KMS-11 (cell line): ENCODE measurements around the gene MICAL2.

ENCODE experiments used
- H2AFZ ChIP-seq: fragments of 200-600 bp; sonication (generic); 2 replicates; pipeline ENCODE4 v1.6.1; 2016; ENCODE audit warnings: antibody characterized with exemption, mixed run types, low read depth
- H3K27ac ChIP-seq: fragments of 200-600 bp; sonication (generic); 2 replicates; pipeline ENCODE4 v1.6.1; 2016; ENCODE audit warnings: mild to moderate bottlenecking, mixed run types
- H3K27me3 ChIP-seq: fragments of 200-600 bp; sonication (generic); 2 replicates; pipeline ENCODE4 v1.6.1; 2017; ENCODE audit warnings: mild to moderate bottlenecking, low read depth, mixed run types, moderate library complexity; ENCODE audit not compliant: insufficient read depth
- H3K36me3 ChIP-seq: fragments of 200-600 bp; sonication (generic); 2 replicates; pipeline ENCODE4 v1.6.1; 2017; ENCODE audit warnings: mild to moderate bottlenecking, mixed run types; ENCODE audit not compliant: insufficient read depth
- H3K4me1 ChIP-seq: fragments of 200-600 bp; sonication (generic); 2 replicates; pipeline ENCODE4 v1.6.1; 2016; ENCODE audit warnings: mild to moderate bottlenecking, low read depth, mixed run types; ENCODE audit not compliant: poor library complexity, severe bottlenecking
- H3K4me2 ChIP-seq: fragments of 200-600 bp; sonication (generic); 2 replicates; pipeline ENCODE4 v1.7.0; 2016; ENCODE audit warnings: mild to moderate bottlenecking, mixed run types
- H3K4me3 ChIP-seq: fragments of 200-600 bp; sonication (generic); IDR thresholded peaks from 2 replicates; pipeline ENCODE4 v1.6.1; 2017; ENCODE audit warnings: low read depth, low read length, mixed read lengths; ENCODE audit not compliant: insufficient read depth
- H3K79me2 ChIP-seq: fragments of 200-600 bp; sonication (generic); 2 replicates; pipeline ENCODE4 v1.6.1; 2016; ENCODE audit warnings: low read depth, mixed run types; ENCODE audit not compliant: insufficient read depth
- H3K9ac ChIP-seq: fragments of 200-600 bp; sonication (generic); 2 replicates; pipeline ENCODE4 v1.6.1; 2016; ENCODE audit warnings: mild to moderate bottlenecking, mixed run types
- H4K20me1 ChIP-seq: fragments of 200-600 bp; sonication (generic); 2 replicates; pipeline ENCODE4 v1.6.1; 2016; ENCODE audit warnings: mild to moderate bottlenecking, mixed run types; ENCODE audit not compliant: insufficient read depth
- CTCF ChIP-seq: fragments of 200-600 bp; sonication (generic); conservative IDR thresholded peaks from 2 replicates; pipeline ENCODE4 v1.6.1; 2017; ENCODE audit warnings: low read depth, mild to moderate bottlenecking, antibody characterized with exemption, low read length, moderate library complexity, mixed read lengths

MICAL2 gene

GRCh38 chr11:12083380-12083779 lies 27.0 kb upstream of the MICAL2 start:
- no peak overlapping the region for H2AFZ ChIP-seq
- H3K27ac ChIP-seq: no peak overlapping the region
- H3K4me3 ChIP-seq: no peak overlapping the region
- H3K79me2 ChIP-seq: no peaks in the 10 kb centered on the region
- H3K27me3 ChIP-seq: no peaks in the 10 kb centered on the region
- no peak for TF ChIP-seq CTCF
- peaks cover 8% of the 10 kb centered on the region for H3K4me1 ChIP-seq
- no peak overlapping the region for H3K9ac ChIP-seq
- H4K20me1 ChIP-seq: no peaks in the 10 kb centered on the region
- H3K36me3 ChIP-seq: no peaks in the 10 kb centered on the region
- no peak overlapping the region for H3K4me2 ChIP-seq

DNA sequence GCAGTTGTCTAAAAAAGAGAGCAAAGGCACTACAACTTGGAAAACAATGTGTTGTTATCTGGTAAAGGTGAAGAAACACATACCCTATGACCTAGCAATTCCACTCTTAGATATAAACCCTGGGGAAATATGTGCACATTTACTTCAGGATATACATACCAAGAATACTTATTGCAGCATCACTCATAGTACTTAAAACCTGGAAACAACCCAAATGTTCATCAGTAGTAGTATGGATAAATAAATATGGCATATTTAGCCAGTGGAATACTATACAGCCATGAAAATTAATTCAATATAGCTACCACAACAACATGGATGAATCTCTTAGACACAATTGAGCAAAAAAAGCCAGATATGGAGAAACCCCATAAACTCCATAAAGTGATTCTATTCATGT lies 26.1 kb upstream of the MICAL2 start:
- Histone ChIP-seq H3K27ac (no peak overlapping the region), H3K4me3 (no peak overlapping the region), H3K4me2 (no peak overlapping the region), H3K27me3 (no peaks in the 10 kb centered on the region), H4K20me1 (no peaks in the 10 kb centered on the region), H3K79me2 (no peaks in the 10 kb centered on the region), H3K36me3 (no peaks in the 10 kb centered on the region), H3K9ac (no peak overlapping the region), H2AFZ (no peak overlapping the region), H3K4me1 (peaks cover 8% of the 10 kb centered on the region)
- TF ChIP-seq CTCF: no peak

GRCh38 chr11:12085371-12086251 lies 24.8 kb upstream of the MICAL2 start:
- H3K79me2 ChIP-seq: no peaks in the 10 kb centered on the region
- H4K20me1 ChIP-seq: no peaks in the 10 kb centered on the region
- H2AFZ ChIP-seq: no peak overlapping the region
- no peak overlapping the region for H3K27ac ChIP-seq
- no peak overlapping the region for H3K4me3 ChIP-seq
- H3K4me1 ChIP-seq: peaks cover 13% of the 10 kb centered on the region
- no peak overlapping the region for H3K9ac ChIP-seq
- TF ChIP-seq CTCF: no peak
- H3K4me2 ChIP-seq: no peak overlapping the region
- H3K36me3 ChIP-seq: no peaks in the 10 kb centered on the region
- no peaks in the 10 kb centered on the region for H3K27me3 ChIP-seq

- Histone ChIP-seq H3K36me3 (no peaks in the 10 kb centered on the region), H3K79me2 (no peaks in the 10 kb centered on the region), H3K27me3 (no peaks in the 10 kb centered on the region), H2AFZ (no peak overlapping the region), H3K4me2 (no peak overlapping the region), H3K9ac (no peak overlapping the region), H3K4me3 (no peak overlapping the region), H3K4me1 (peaks cover 13% of the 10 kb centered on the region), H4K20me1 (no peaks in the 10 kb centered on the region), H3K27ac (no peak overlapping the region)
- no peak for TF ChIP-seq CTCF
Observed at GRCh38 chr11:12086271-12087074, 23.9 kb upstream of the MICAL2 start.
